Lower leg skin (tissue), 3 donors: Measurements from ENCODE around the gene EPS8L1.
"Not testable (repeated sequence)": the region's sequence is repeated elsewhere in the genome, so short reads cannot be mapped to it uniquely, and the experiment has no call there.

Source experiments
- CTCF ChIP-seq, 3 donors: fragments of 450-650 bp; IDR thresholded peaks; one replicate each; pipeline ENCODE4 v1.5.1; 2016; ENCODE audit warnings: antibody characterized with exemption in 3 of 3, mild to moderate bottlenecking in 3 of 3, moderate library complexity in 2 of 3
- POLR2A ChIP-seq, 2 donors: fragments of 450-650 bp; IDR thresholded peaks; one replicate each; pipeline ENCODE4 v1.6.1; 2016 to 2017; ENCODE audit warnings: antibody characterized with exemption in 2 of 2, mild to moderate bottlenecking in 1 of 2, moderate library complexity in 1 of 2

GRCh38 chr19:55032976-55033643 is 42.6 kb upstream of the EPS8L1 start:
- not testable (repeated sequence) for TF ChIP-seq POLR2A, CTCF (IDR thresholded peaks at IDR 0.05)
